ENCODE data around the gene SEMA5A.

Gene SEMA5A

DNA sequence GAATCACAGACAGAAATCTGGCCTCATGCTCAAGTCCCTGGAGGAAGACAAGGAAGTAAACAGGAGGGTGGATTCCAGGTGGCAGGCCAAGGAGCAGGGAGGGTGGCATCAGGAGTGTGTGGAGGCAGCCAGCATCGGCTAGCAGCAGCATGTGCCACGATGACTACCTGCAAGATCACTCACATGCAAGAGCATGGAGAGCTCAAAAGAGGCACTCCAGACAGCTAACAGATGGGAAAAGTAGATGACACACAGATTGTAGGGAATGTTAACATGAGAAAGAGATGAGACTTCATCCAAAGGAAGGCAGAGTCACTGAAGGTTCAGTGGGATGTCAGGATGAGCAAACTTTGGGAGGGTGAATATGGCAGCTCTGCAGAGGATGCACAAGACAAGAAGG is 104.3 kb downstream of the SEMA5A start:
- H3K4me3 ChIP-seq (ENCODE audit: low read depth, low read length): no peak overlapping the region
- TF ChIP-seq, protein P1, sequence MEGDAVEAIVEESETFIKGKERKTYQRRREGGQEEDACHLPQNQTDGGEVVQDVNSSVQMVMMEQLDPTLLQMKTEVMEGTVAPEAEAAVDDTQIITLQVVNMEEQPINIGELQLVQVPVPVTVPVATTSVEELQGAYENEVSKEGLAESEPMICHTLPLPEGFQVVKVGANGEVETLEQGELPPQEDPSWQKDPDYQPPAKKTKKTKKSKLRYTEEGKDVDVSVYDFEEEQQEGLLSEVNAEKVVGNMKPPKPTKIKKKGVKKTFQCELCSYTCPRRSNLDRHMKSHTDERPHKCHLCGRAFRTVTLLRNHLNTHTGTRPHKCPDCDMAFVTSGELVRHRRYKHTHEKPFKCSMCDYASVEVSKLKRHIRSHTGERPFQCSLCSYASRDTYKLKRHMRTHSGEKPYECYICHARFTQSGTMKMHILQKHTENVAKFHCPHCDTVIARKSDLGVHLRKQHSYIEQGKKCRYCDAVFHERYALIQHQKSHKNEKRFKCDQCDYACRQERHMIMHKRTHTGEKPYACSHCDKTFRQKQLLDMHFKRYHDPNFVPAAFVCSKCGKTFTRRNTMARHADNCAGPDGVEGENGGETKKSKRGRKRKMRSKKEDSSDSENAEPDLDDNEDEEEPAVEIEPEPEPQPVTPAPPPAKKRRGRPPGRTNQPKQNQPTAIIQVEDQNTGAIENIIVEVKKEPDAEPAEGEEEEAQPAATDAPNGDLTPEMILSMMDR (IDR thresholded peaks at IDR 0.05; ENCODE audit: control insufficient read depth, extremely low read depth, insufficient read depth): no peak
- no peak for DNase-seq (ENCODE audit: low read depth)

GRCh38 chr5:9440517-9440916 is 105.4 kb downstream of the SEMA5A start:
- TF ChIP-seq, protein P1 (IDR thresholded peaks at IDR 0.05; ENCODE audit: control insufficient read depth, extremely low read depth, insufficient read depth): no peak
- no peak for DNase-seq (ENCODE audit: low read depth)
- no peak overlapping the region for H3K4me3 ChIP-seq (ENCODE audit: low read depth, low read length)

DNA sequence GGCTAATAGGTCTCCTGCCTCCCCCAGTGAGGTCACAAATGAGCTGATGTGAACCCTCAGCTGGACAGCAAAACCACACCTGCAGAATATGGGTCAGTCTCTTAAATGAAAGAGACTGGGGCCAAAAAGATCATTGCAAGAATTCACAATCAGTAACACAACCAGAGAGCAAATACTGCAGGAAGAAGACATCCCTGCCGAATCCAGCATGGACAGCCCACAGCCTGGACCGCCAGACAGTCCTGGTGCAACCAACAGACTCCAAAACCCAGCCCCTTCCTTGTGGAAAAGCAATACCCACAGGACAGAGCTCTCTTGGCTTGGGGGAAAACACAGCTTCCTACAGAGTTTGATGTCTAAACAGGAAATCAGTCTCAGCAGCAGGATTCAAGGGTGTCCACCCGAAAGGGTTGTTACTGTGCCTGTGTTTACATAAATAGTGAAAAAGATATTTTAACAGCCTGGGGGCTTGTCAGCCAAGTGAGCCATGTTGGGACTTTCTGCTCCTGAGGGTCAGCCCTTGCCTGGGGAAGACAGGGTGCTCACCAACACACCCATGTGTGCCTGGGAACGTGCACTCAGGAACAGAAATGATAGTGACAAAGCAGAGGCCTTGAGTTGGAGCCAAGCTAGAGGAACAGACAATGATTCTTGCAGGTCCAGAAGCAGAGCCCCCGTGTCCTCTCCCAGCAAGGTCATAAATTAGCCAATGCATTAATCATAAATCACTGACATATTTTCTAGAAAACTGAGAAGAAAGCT is 106.2 kb downstream of the SEMA5A start:
- no peak for DNase-seq (ENCODE audit: low read depth)
- TF ChIP-seq, protein P1 (IDR thresholded peaks at IDR 0.05; ENCODE audit: control insufficient read depth, extremely low read depth, insufficient read depth): no peak
- no peak overlapping the region for H3K4me3 ChIP-seq (ENCODE audit: low read depth, low read length)

- TF ChIP-seq, protein P1 (IDR thresholded peaks at IDR 0.05; ENCODE audit: control insufficient read depth, extremely low read depth, insufficient read depth): no peak
- no peak for DNase-seq (ENCODE audit: low read depth)
- no peak overlapping the region for H3K4me3 ChIP-seq (ENCODE audit: low read depth, low read length)
Measured at GRCh38 chr5:9438596-9439354, 107.1 kb downstream of the SEMA5A start.

DNA sequence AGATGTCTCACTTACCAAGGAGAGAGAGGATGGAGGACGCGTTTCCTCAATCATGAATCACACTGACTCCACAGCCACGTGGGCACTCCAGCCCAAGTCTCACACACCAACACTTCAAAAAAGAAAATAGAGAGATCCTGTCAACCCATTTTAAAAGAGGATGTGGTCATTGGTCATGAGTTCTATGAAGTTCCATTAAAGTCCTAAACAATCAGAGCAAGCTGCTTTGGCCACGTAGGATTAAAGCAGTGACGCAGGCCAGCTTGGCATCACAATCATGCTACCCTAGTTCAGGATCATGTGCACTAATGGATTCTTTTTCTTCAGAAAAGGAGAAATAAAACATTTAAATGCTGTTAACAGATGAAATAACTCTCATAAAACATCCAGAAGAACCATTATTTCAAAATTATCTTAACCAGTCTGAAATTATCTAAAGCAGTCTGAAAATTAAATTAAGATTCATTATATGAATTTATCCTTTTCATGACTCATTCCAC is 108.1 kb downstream of the SEMA5A start:
- no peak for DNase-seq (ENCODE audit: low read depth)
- no peak overlapping the region for H3K4me3 ChIP-seq (ENCODE audit: low read depth, low read length)
- TF ChIP-seq, protein P1 (IDR thresholded peaks at IDR 0.05; ENCODE audit: control insufficient read depth, extremely low read depth, insufficient read depth): no peak

DNA sequence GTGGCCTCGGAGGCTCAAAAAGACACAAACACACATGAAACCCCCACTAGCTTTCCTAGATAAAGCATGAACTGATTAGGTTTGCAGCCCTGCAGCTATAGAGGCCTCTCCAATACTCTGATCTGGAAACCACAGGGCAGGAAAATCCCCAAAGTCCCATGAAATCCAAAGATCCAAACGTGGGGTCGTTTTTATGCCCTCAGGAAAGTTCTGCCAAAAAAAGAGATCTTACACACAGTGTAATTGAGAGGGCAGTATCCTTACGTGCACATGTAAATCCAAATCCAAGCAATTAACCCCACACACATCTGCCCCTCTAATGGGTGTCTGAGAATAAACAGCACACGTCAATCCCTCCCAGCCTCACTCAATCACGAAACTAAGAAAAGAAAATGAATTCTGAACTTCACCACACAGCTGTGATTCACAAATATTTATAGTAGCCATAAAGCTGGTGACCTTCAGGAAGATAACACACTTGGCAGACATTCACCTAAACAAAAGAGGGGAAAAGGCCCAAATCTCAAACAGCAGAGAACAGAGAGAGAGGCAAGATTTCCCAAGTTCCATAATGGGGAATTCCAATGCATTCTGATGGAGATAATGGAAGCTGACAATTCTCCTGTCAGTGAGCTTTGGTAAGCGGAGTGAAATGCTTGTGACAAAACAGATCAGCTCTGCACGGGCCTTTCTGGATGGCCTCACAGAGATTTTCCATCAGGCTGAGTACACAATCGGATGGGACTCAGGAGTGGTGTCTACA is 114.2 kb downstream of the SEMA5A start:
- TF ChIP-seq, protein P1 (IDR thresholded peaks at IDR 0.05; ENCODE audit: control insufficient read depth, extremely low read depth, insufficient read depth): no peak
- no peak overlapping the region for H3K4me3 ChIP-seq (ENCODE audit: low read depth, low read length)
- peak; percentile 14 for DNase-seq (ENCODE audit: low read depth)

All from LNCaP clone FGC (cell line).